HG03460 (cell line): ENCODE data around the gene KRTAP27-1.

Experiments
- ATAC-seq: cut with Tn5 transposase; IDR thresholded peaks from one replicate; pipeline ENCODE4 v1.9.1; 2021; ENCODE audit not compliant: unreplicated experiment

KRTAP27-1 gene, protein sequence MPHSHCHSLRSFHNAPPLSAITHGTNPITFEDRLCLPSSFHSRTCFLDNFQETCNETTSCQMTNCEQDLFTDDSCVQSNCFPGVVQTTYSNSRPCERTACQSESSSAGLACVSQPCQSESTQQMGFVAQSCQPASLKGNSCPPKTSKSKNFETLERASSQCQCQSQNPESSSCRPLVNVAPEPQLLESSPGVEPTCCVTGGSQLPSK

DNA sequence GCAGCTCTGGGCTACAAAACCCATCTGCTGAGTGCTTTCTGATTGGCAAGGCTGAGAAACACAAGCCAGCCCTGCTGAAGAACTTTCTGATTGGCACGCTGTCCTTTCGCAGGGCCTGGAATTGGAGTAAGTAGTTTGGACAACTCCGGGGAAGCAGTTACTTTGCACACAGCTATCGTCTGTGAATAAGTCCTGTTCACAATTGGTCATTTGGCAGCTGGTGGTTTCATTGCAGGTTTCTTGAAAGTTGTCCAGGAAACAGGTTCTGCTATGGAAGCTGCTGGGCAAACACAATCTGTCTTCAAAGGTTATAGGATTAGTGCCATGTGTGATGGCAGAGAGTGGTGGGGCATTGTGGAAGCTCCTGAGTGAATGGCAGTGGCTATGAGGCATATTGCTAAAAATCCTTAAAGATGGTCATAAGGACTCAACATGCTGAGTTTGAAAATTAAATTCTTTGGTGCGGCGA is at the start of gene KRTAP27-1:
Gene KRTAP27-1, minus strand, starts transcription at position 419 of the 469 bp plus-strand sequence. Its CDS starts 26 bp downstream, at position 393.
- no peak for ATAC-seq

DNA sequence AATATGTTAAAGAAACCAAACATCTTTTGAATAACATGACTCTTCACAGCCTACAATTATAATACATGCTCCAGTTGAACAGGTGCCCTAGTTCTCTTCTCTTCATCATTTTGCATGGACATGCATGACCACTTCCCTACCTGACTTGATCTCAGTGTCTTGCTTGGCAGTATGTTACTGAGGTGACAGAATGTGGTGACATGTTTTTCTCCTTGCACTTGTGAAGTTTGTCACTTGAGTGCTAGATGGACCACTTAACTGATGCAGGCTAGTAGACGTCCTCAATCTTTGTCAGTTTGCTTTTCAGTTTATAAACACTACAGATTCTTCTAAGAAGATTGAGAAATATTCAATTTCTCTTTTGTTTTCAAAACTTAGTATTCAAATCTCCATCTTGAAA is 44.7 kb upstream of the KRTAP27-1 start:
- no peak for ATAC-seq

DNA sequence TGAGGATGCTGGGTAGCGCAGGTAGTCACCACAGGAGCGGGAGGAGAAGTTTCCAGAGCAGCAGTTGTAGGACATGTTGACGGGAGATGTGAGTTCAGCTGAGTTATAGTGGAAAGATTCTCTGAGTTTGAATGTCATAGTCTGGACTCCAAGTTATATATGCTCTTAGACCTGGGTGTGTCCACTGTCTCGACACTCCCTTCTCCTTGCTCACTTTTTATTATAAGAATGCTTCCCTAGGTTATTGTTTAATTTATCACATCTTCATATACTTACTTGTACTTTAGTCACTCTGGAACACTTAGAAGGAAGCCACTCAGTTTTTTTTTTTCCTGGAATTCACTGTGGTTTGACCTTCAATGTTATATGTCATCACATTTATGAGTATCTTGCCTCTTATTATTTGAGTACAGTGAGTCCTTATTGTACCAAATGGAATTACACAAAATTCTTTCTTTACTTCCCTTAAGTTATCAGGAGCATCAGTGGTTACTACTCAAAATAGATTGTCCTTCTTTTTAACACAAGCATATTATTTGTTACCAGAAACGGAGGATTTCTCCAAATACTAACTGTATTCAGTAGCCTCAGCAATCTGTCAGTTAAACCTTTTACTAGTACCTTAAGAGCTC is 34.8 kb upstream of the KRTAP27-1 start, which contains the start of gene KRTAP13-2:
Gene KRTAP13-2, minus strand, starts transcription at position 133 of the 632 bp plus-strand sequence. Its CDS starts 58 bp downstream, at position 75.
- ATAC-seq: no peak

DNA sequence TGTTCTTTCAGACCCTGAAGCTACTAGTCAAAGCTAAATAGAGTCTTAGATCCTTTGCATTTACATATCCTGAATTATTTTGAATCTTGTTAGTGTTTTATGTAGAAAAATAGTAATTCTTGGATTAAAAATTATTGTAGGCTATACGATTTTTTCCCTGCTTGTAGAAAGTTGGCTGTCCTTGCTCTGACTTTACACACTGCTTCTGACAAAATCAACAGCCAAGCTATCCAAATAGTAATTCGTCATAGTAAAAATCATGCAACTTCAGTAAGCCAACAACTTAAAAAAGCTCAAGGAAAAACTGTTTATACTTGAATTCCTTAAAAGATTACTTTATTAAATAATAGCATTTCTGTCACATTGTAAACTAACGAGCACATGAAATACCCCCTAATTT is 18.4 kb upstream of the KRTAP27-1 start:
- no peak for ATAC-seq

DNA sequence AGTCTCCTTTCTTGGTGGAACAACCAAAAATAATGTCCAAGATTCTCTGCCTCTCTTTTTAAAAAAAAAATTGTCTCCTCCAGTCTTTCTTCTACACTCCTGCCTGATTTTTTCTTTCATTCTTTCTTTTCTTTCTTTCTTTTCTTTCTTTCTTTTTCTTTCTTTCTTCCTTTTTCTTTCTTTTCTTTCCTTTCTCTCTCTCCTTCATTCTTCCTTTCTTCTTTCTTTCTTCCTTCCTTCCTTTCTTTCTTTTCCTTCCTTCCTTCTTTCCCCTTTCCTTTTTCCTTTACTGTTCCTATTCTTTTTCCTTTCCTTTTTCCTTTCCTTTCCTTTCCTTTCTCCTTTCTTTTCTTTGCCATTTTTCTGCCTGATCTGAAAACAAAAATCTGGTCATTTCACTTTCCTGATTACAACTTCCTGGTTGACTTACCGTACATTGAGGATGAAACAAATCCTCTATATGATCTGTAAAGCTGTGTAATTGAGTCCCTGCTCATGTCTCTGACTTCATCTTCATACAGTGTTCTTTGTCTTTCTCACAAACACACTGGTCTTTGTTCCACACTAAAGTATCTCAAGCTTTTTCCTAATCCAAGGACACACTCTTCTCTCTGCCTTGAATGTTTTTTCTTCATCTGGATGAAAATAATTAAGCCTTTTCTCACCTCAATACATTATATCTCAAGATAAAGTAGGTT is 17.0 kb upstream of the KRTAP27-1 start:
- ATAC-seq: no peak

DNA sequence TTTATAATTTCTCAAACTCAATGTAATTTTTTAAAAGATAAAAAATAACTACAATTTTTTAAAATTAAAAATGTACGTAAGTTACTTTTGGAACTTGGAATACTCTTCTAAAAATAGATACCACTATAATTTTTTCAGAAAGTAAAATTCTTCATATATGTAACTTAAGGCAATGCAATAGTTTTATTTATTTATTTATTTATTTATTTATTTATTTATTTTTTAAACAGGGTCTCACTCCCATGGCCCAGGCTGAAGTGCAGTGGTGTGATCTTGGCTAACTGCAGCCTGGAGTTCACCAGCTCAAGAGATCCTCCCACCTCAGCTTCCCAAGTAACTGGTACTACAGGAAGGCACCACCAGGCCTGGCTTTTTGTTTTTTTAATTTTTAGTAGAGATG is 14.0 kb upstream of the KRTAP27-1 start:
- no peak for ATAC-seq

DNA sequence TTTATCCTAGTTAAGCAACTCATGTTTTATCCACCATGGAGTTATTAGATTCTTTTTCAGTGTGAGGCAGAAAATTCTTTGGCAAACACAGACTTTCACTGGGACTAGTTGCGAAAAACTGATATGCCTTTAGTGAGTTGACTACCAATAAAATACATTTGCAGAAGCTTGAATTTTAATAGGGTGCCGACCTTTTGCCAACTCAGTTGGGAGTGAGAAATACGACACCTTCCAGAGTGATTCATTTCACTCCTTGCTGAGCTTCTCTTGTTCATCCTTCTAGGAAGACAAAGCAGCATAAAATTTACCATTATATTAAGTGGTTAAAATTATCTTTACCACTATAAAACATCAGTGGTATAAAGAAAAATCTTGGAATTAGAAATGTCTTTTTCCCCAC is 12.1 kb upstream of the KRTAP27-1 start:
- no peak for ATAC-seq

DNA sequence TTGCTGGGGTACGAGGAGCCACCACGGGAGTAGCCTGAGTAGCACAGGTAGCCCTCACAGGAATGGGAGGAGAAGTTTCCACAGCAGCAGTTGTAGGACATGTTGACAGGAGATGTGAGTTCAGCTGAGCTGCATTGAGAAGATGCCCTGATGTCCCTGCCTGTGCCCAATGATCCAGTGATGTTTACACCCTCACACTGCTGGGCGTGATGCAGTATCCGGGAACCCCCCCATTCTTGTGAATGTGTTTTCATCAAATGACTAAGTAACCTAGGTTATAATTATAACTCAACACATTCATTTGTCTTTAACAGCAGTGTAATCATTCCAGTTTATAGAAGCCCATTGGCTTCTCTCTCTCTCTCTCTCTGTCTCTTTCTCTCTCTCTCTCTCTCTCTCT is 11.0 kb upstream of the KRTAP27-1 start, which contains the start of gene KRTAP23-1:
Gene KRTAP23-1, minus strand, starts transcription at position 101 of the 400 bp plus-strand sequence. Its CDS starts 0 bp downstream, at position 101.
- no peak for ATAC-seq

DNA sequence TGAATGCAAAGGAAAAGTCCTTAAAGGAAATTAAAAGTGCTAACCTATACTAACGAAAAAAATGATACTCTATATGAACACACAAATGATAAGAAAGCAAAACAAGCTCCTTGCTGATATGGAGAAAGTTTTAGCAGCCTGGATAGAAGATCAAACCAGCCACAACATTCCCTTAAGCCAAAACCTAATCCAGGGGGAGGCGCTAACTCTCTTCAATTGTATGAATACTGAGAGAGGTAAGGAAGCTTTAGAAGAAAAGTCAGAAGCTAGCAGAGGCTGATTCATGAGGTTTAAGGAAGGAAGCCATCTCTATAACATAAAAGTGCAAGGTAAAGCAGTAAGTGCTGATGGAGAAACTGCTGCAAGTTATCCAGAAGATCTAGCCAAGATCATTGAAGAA is 7.5 kb upstream of the KRTAP27-1 start:
- ATAC-seq: no peak

DNA sequence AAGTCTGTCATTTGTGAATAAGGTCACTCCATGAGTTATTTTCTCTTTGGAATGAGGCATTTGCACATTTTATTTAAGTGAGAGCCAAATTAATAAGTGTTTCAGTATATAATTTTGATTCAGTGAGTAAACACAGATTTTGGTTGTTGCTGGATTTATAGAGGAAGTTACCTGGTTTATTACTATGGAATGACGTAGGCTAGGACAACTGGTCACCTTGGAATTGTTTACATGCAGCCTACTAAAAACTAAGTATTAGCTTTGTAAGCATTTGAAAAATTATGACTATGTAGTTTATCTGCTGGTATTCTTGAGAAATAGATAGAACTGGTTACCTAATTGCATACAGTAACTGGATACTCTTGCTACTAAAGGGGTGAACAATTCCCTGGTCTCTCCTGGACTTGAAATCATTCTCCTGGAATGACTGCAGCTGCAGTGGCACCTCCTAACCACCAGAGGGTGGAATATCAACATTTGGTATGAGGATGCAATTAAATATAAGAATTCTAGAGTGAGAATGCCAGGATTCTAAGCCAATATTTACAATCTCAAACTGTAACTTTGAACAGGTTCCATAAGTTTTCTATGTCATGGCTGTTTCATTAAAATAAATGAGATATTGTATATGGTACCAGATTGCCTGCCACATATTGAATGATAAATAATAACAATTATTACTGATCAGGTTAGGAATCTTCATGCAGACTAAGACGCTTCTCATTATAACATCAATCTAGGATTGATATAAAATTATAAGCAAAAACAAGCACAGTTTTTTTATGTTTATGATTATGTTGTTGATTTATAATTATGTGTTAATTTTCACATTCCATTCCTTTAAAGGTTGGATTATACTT is 3.5 kb upstream of the KRTAP27-1 start:
- no peak for ATAC-seq

DNA sequence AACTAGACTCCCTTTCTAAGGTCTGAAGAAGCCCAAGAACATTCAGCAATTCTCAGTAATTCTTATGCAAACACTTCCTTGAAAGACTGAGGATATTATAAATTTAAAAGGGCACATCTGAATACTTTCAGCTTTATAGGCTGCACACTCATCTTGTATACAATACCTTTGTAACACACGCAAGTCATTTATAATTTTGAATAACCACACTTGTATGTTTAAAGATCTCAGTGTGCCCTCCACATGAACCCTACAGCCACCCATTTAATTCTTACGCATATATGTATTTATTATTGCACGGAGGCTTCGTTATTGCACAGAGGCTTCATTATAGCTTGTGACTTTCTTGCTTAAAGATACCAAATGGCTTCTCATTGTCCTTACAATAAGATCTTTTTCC is 1.2 kb upstream of the KRTAP27-1 start:
- ATAC-seq: no peak

DNA sequence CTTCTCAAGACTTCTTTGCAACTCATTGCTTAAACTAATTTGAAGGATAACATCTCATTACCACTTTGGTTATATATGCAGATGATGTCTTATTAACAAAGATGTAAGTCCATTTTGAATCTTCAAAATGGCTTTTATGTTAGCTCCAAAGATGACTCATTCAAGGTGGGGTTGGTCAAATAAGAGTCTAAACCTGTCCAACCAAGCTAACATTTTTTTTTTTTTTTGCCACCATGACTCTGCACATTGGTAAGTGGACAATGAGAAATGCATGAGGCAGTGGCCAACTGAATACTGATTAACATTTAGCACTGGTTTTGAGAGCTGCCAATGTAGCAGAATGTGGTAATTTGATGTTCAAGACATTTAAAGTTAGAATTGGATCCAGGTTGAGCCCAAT is 278 bp upstream of the KRTAP27-1 start:
- no peak for ATAC-seq

DNA sequence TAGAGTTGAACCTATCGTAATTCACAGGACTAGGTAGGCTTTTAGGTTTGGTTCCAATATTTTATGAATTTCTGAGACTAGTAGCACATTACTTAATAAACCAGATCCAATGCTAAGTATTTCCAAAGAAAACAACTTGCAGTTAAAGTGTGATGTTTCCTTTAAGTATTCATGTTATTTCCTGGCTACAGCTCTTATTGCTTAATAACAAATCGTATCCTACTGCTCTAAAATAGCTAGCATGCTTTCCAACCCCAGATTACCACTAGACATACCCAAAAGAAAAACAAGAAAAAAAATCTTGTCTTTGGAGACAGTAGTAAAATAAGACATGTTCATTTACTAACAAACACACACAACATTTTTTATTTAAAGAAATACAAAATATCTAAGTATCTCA is 898 bp downstream of the KRTAP27-1 start:
- no peak for ATAC-seq

DNA sequence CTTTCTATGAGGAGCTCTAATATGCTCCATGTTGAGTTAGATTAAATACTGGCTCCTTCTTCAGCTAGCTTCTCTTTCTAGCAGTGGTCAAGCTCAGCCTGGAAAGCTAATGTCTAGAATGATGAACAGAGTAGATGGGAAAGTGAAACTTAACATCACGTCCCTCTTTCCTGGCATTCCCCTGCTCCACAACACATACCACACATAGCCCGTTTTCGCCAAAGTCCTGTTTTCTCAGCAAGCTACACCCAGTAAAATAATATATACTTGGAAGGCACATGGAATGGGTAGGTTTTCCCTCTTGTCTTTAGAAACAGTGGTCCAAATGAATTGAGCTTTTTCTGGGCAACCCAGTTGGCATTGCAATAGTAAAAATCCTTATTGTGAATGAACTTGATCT is 3.8 kb downstream of the KRTAP27-1 start:
- ATAC-seq: no peak

DNA sequence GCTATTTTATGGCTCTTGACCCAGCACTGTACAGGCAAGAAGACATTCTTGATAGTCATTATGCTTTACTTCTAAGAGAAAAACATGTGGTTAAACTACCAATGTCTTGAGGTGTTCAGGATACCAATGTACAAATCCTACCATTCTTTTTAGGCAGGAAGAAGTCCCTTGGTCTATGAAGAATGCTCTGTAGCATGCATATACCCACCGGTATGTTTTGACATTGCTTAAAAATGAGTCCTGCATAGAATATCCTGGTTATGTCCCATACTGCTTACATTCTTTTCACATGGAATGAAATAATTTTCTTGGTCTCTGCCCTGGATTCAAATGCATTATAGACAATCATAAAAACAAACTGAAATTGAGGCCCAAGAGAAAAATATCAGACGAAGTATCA is 4.8 kb downstream of the KRTAP27-1 start:
- ATAC-seq: no peak

DNA sequence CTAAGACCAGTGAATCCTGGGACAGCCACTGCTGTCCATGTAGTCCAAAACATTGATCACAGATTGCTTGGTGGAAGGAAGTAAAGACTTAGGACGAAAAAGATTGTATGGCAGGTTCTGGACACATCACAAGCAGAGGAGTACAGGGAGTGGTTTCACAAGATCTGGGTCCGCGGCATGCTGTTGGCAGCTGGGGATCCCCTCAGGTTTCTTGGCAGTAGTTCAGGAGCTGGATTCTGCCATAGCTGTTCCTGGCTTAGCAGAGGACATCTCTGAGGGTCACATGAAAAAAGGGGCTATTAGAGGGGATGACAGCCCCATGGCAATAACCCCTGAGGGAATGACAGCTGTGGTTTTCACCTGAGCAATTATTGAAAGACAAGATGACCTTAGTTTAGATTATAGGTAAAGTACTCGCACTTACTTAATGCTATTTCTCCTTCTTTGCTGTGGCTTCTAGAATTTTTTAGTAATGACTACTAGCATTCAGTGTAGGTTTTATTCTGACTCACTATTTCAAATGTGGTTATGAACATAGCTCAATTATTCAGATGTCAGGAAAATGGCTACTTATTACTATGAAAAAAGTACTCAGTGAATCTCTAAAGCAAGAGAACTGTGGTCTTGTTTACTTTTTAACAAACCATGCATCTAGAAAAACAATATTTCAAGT is 8.2 kb downstream of the KRTAP27-1 start:
- ATAC-seq: no peak

DNA sequence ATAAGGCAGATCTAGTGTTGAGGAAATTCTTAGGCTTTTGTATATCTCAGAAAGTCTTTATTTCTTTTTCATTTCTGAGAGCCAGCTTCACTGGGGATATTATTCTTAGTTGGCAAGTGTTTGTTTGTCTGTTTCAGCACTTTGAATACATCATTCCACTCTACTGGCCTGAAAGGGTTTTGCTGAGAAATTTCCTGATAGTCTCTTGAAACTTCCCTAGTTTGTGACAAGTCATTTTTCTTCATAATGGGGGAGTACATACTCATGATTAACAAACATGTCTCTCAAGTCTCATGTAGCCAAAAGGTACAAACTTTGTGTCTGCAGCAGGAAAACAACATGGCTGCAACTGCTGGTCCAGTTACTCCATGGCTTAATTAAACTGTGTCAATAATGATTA is 11.1 kb downstream of the KRTAP27-1 start:
- no peak for ATAC-seq

DNA sequence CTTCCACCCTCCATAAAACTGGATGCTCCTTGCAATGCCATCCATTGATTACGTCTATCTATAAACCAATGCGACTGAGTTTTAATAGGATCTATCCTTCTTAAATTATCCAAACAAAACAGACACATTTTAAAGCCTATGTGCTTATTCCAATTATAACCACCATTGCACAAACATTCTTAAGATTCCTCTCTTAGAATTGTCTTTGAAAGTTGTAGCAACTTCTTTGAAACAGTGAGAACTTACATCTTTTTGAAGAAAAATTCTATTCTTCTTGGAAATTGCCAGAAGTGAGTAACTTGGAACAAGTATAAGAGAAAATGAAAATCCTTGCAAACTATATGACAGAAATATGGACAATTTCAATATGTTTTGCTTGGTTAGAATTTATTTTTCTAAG is 17.3 kb downstream of the KRTAP27-1 start, which contains the start of gene KRTAP26-1:
Gene KRTAP26-1, minus strand, starts transcription at position 101 of the 400 bp plus-strand sequence. CDS start 280 bp downstream, outside the sequence.
- no peak for ATAC-seq

DNA sequence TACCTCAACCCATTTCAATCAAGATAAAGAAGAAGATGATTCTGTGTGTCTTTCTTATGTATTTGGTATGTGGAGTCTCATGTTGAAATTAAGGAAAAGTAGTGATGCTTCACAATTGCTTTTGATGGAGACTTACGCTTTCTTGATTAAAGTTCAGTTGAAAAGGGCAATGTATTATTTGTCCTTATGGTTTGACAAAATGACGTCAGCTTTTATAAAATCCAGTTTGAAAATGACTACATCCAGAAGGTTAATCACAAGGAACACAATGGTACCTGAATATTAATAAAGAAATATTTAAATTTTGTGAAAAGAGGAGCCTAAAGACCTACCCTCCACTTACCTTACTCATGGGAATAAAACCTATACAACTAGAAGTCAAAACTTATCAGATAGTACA is 21.8 kb downstream of the KRTAP27-1 start:
- ATAC-seq: no peak

DNA sequence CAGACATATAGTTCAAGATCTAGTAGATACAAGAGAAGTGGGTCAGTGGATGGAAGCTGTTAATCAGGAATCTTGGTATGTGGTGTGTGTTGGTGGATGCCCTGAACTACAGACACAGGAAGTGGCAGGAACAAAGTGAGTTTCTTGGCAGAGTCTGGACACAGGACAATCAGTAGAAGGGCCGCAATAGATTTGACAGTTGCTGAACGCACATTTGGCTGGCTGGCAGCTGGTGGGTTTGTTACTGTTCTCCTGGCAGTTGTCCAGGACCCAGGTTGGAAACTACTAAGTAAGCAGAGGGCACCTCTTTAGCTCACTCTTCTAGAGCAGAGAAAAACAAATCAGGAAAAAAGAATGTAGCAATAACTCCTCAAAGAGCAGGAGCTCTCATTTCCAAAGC is 30.6 kb downstream of the KRTAP27-1 start:
- ATAC-seq: no peak
